H1 (cell line): ENCODE results near the gene CYB5R2. TPM values are rescaled to one million over a fixed set of nuclear protein-coding genes. Genes with fewer than 3 reads are reported as not detected.

ENCODE experiments used
- CTCF ChIA-PET: fragments of 300-600 bp; sonication (Branson Sonifier 250); formaldehyde crosslinking; loops from one replicate; lab custom pipeline; 2021; ENCODE audit not compliant: partially characterized antibody; lab: Charles Lee
- POLR2A ChIA-PET: fragments of 300-600 bp; sonication (Branson Sonifier 250); formaldehyde crosslinking; loops from one replicate; lab custom pipeline; 2021; ENCODE audit warnings: inconsistent platforms; ENCODE audit not compliant: partially characterized antibody; lab: Charles Lee
- DNase-seq, 2 experiments: peaks; one replicate each; pipeline versions ENCODE4 v3.0.0 to v3.0.0-alpha.2; 2010 to 2022; ENCODE audit warnings: low spot score in 2 of 2, low read depth in 1 of 2, mixed read lengths in 1 of 2
- FAIRE-seq: peaks from 2 replicates; lab custom pipeline; 2011; peaks lifted over from hg19 to GRCh38; lab: Jason Lieb, UNC
- H2AFZ ChIP-seq: 2 replicates; pipeline ENCODE4 v1.8.1; 2012; ENCODE audit warnings: low read length, inconsistent platforms
- H2AK5ac ChIP-seq: 2 replicates; pipeline ENCODE4 v1.6.1; 2013; ENCODE audit warnings: low read depth, low read length
- H2BK120ac ChIP-seq: replicated peaks from 2 replicates; pipeline ENCODE3; 2013; ENCODE audit warnings: low read depth, low read length, inconsistent platforms
- H2BK12ac ChIP-seq: 2 replicates; pipeline ENCODE4 v1.6.1; 2013; ENCODE audit warnings: low read depth, low read length
- H2BK15ac ChIP-seq: 2 replicates; pipeline ENCODE4 v1.6.1; 2013; ENCODE audit warnings: low read length
- H2BK20ac ChIP-seq: 2 replicates; pipeline ENCODE4 v1.6.1; 2013; ENCODE audit warnings: low read length
- H2BK5ac ChIP-seq: 2 replicates; pipeline ENCODE4 v1.6.1; 2013; ENCODE audit warnings: low read depth, low read length
- H3K14ac ChIP-seq: 2 replicates; pipeline ENCODE4 v1.6.1; 2013; ENCODE audit warnings: inconsistent platforms; ENCODE audit not compliant: insufficient read length
- H3K18ac ChIP-seq: 2 replicates; pipeline ENCODE4 v1.6.1; 2013; ENCODE audit warnings: low read length; ENCODE audit errors: extremely low read depth
- H3K23ac ChIP-seq: 2 replicates; pipeline ENCODE4 v1.6.1; 2013; ENCODE audit warnings: inconsistent platforms; ENCODE audit not compliant: insufficient read length
- H3K23me2 ChIP-seq: 2 replicates; pipeline ENCODE4 v1.6.1; 2013; ENCODE audit warnings: low read depth, low read length
- H3K27ac ChIP-seq: 2 replicates; pipeline ENCODE4 v1.6.1; 2011; ENCODE audit warnings: low read depth, low read length, inconsistent platforms
- H3K27me3 ChIP-seq, 4 experiments: replicated peaks in 1 of 4; 1 replicate in 1 of 4; 2 replicates in 3 of 4; pipeline versions ENCODE4 v1.6.1 to v1.8.1; 2011 to 2013; ENCODE audit warnings: low read length in 3 of 4, mild to moderate bottlenecking in 3 of 4, inconsistent platforms in 2 of 4, mixed read lengths in 2 of 4, moderate library complexity in 1 of 4; ENCODE audit not compliant: control insufficient read depth in 3 of 4, insufficient read depth in 3 of 4; ENCODE audit errors: extremely low read depth in 1 of 4
- H3K36me3 ChIP-seq, 4 experiments: 2 replicates each; pipeline versions ENCODE4 v1.6.1 to v1.8.1; 2011 to 2013; ENCODE audit warnings: mild to moderate bottlenecking in 4 of 4, low read length in 3 of 4, moderate library complexity in 2 of 4, control low read depth in 1 of 4, inconsistent platforms in 1 of 4; ENCODE audit not compliant: insufficient read depth in 4 of 4, control insufficient read depth in 2 of 4
- H3K4ac ChIP-seq: replicated peaks from 2 replicates; pipeline ENCODE3; 2013; ENCODE audit warnings: low read length, low read depth, mixed read lengths, inconsistent platforms; ENCODE audit not compliant: insufficient read length
- H3K4me1 ChIP-seq, 4 experiments: replicated peaks in 1 of 4; 1 replicate in 1 of 4; 2 replicates in 3 of 4; pipeline versions ENCODE4 v1.6.1 to v1.8.1; 2011 to 2013; ENCODE audit warnings: low read length in 3 of 4, inconsistent platforms in 2 of 4, mixed read lengths in 1 of 4; ENCODE audit not compliant: insufficient read depth in 4 of 4, control insufficient read depth in 3 of 4
- H3K4me2 ChIP-seq, 2 experiments: 2 replicates each; pipeline versions ENCODE4 v1.6.1 to v1.8.1; 2011 to 2013; ENCODE audit warnings: low read depth in 2 of 2, low read length in 2 of 2, control low read depth in 1 of 2, inconsistent platforms in 1 of 2, mild to moderate bottlenecking in 1 of 2; ENCODE audit not compliant: insufficient read depth in 1 of 2
- H3K4me3 ChIP-seq, 4 experiments: fragments of 200-600, 300-600 bp in 1 of 4; sonication (generic), shearing (Covaris generic), sonication (Bioruptor Twin) in 1 of 4; 2 replicates each; pipeline versions ENCODE4 v1.5.1 to v1.8.1; 2011 to 2016; ENCODE audit warnings: low read length in 4 of 4, low read depth in 3 of 4, control low read depth in 2 of 4, inconsistent platforms in 2 of 4, mild to moderate bottlenecking in 2 of 4, mixed read lengths in 1 of 4, moderate library complexity in 1 of 4; ENCODE audit not compliant: insufficient read depth in 2 of 4; ENCODE audit errors: extremely low read depth in 1 of 4
- H3K56ac ChIP-seq: replicated peaks from 2 replicates; pipeline ENCODE3; 2013; ENCODE audit warnings: low read depth, mild to moderate bottlenecking, mixed read lengths, low read length, inconsistent platforms; ENCODE audit not compliant: insufficient read length
- H3K79me1 ChIP-seq: 2 replicates; pipeline ENCODE4 v1.6.1; 2013; ENCODE audit warnings: low read depth, low read length, control low read depth
- H3K79me2 ChIP-seq, 2 experiments: 2 replicates each; pipeline versions ENCODE4 v1.6.1 to v1.8.1; 2012 to 2013; ENCODE audit warnings: low read length in 2 of 2, mild to moderate bottlenecking in 2 of 2, inconsistent platforms in 1 of 2; ENCODE audit not compliant: insufficient read depth in 2 of 2, control insufficient read depth in 1 of 2
- H3K9ac ChIP-seq, 4 experiments: replicated peaks in 1 of 4; 1 replicate in 1 of 4; 2 replicates in 3 of 4; pipeline versions ENCODE4 v1.6.1 to v1.8.1; 2011 to 2013; ENCODE audit warnings: low read depth in 3 of 4, low read length in 3 of 4, control low read depth in 2 of 4, mild to moderate bottlenecking in 2 of 4, moderate library complexity in 2 of 4, inconsistent platforms in 1 of 4; ENCODE audit errors: extremely low read depth in 1 of 4
- H3K9me3 ChIP-seq, 2 experiments: 2 replicates each; pipeline versions ENCODE4 v1.6.1 to v1.8.1; 2012 to 2013; ENCODE audit warnings: mild to moderate bottlenecking in 2 of 2, moderate library complexity in 2 of 2, control low read depth in 1 of 2, inconsistent platforms in 1 of 2, low read depth in 1 of 2, low read length in 1 of 2, mixed read lengths in 1 of 2; ENCODE audit not compliant: insufficient read depth in 2 of 2
- H4K20me1 ChIP-seq, 2 experiments: replicated peaks in 1 of 2; 2 replicates each; pipeline versions ENCODE3 to v1.8.1; 2011 to 2013; ENCODE audit warnings: inconsistent platforms in 2 of 2, low read length in 2 of 2, mild to moderate bottlenecking in 1 of 2; ENCODE audit not compliant: insufficient read depth in 2 of 2, control insufficient read depth in 1 of 2
- H4K5ac ChIP-seq: 2 replicates; pipeline ENCODE4 v1.6.1; 2013; ENCODE audit warnings: low read length, low read depth, mixed read lengths, inconsistent platforms; ENCODE audit not compliant: insufficient read length
- H4K8ac ChIP-seq: 2 replicates; pipeline ENCODE4 v1.8.0; 2013; ENCODE audit warnings: mild to moderate bottlenecking, moderate library complexity, low read length, inconsistent platforms; ENCODE audit not compliant: insufficient read depth; ENCODE audit errors: extremely low read depth
- H4K91ac ChIP-seq: replicated peaks from 2 replicates; pipeline ENCODE3; 2013; ENCODE audit warnings: low read length, mixed read lengths, inconsistent platforms; ENCODE audit not compliant: insufficient read length
- POU5F1 ChIP-seq: IDR thresholded peaks from 2 replicates; pipeline ENCODE4 v1.6.1; 2011; ENCODE audit warnings: low read depth, mild to moderate bottlenecking, low read length, moderate library complexity
- RFX5 ChIP-seq: IDR thresholded peaks from 2 replicates; pipeline ENCODE4 v1.6.1; 2011; ENCODE audit warnings: low read depth, low read length, improper control_type of control experiment, borderline replicate concordance
- SP4 ChIP-seq: IDR thresholded peaks from 2 replicates; pipeline ENCODE4 v1.6.1; 2012; ENCODE audit warnings: low read length, inconsistent platforms
- TBP ChIP-seq: IDR thresholded peaks from 2 replicates; pipeline ENCODE4 v1.6.1; 2011; ENCODE audit warnings: low read depth, low read length, improper control_type of control experiment
- ZNF274 ChIP-seq: IDR thresholded peaks from 2 replicates; pipeline ENCODE4 v1.7.0; 2012; ENCODE audit warnings: low read length, borderline replicate concordance; ENCODE audit errors: extremely low read depth
- WGBS, 2 experiments: shearing (Covaris generic) in 1 of 2; methylation state at CpG; one replicate each; pipeline versions ENCODE4 v1.1.6 to v1.1.7; 2013 to 2015; ENCODE audit warnings: low lambda C conversion rate in 2 of 2, mixed read lengths in 2 of 2, inconsistent platforms in 1 of 2, low coverage in 1 of 2, missing lambda C conversion rate in 1 of 2; ENCODE audit not compliant: insufficient replicate concordance in 2 of 2, insufficient coverage in 1 of 2, insufficient read length in 1 of 2; ENCODE audit errors: extremely low coverage in 1 of 2, missing lambda C conversion rate in 1 of 2; 5-methylcytosine and 5-hydroxymethylcytosine counted together
- polyA plus RNA-seq, 7 experiments: library from polyadenylated mRNA; depleted of rRNA in 3 of 7; stranded (reverse) in 5 of 7; unstranded in 2 of 7; fragments of >200 nt in 5 of 7; fragments of 200-250 nt in 2 of 7; gene quantifications; 1 replicate in 5 of 7; 2 replicates in 1 of 7; 4 replicates in 1 of 7; pipeline versions ENCODE4 v1.2.1 to v1.2.3, GENCODE V29; 2011 to 2013; ENCODE audit warnings: missing spikeins in 2 of 7, mixed read lengths in 2 of 7
- total RNA-seq: library from RNA; stranded (reverse); fragmentation: NEBNext Ultra II Directional; extraction: Animal tissue kit (Norgen Biotek cat#: 25700); gene quantifications from 2 replicates; pipeline ENCODE4 v1.2.1, GENCODE V29; 2021

The CYB5R2 gene
- total and polyA plus RNA-seq, 2 of the 8 experiments (the other 6 are each of a cell fraction or from before 2014, with no cell fraction given), result 53.0 to 55.9 TPM

DNA sequence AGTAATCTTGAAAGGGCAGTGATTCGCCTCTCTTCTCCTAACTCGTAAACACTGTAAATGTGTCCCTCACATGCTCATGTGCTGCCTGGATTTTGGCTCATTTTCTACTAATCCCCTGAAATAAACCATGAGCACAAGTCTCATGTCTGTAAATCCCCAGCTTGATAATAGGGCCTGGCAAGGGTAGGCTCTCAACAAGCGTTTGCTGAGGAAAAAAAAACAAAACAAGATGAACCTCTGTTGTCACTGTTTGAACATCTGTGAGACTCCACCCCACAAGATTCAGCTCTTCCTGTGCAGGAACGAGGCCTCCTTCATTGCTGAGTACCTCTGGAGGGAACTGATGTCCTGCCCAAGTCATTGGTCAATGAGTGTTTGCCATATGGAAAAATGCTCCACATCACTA lies 4.5 kb upstream of the CYB5R2 start:
- no peaks in the 10 kb centered on the region for H4K20me1 ChIP-seq
- no peak overlapping the region; the same call in 1 of the 2 replicates for H2BK5ac ChIP-seq
- peaks cover 14% of the 10 kb centered on the region; the same call in 1 of the 2 replicates for H3K23me2 ChIP-seq
- TF ChIP-seq TBP, result no peak
- TF ChIP-seq RFX5, result no peak
- no peak for TF ChIP-seq POU5F1
- no peak for TF ChIP-seq ZNF274
- TF ChIP-seq SP4, result no peak
- CTCF ChIA-PET, result interaction anchor here (0.8 to 4.4 kb wide), 11 partner anchors 9 to 235 kb away, joined by 3 to 35 read pairs (median 5); no protein-coding TSS in a partner anchor
- no peak overlapping the region for H2AFZ ChIP-seq
- no peaks in the 10 kb centered on the region for H3K79me2 ChIP-seq
- H2BK12ac ChIP-seq, result no peak overlapping the region
- H3K36me3 ChIP-seq, result no peaks in the 10 kb centered on the region
- no peaks in the 10 kb centered on the region for H3K27me3 ChIP-seq
- H4K5ac ChIP-seq, result no peak overlapping the region
- no peak overlapping the region for H3K56ac ChIP-seq
- POLR2A ChIA-PET, result no interaction called here
- no peak overlapping the region; a peak in 1 of 8 replicates for H3K4me3 ChIP-seq
- H2BK120ac ChIP-seq, result no peak overlapping the region
- no peak overlapping the region for H4K91ac ChIP-seq
- WGBS, 2 experiments, result 84% methylated on average over 4 of the region's 4 CpGs; no CpG with 5 or more reads in 1 of the 2 experiments
- no peak overlapping the region for H2BK15ac ChIP-seq
- H3K23ac ChIP-seq, result no peak overlapping the region
- H3K27ac ChIP-seq, result no peak overlapping the region
- no peak overlapping the region for H3K4ac ChIP-seq
- FAIRE-seq (no peak), DNase-seq (no peak)
- peaks cover 2 to 10% (median 5%) of the 10 kb centered on the region in 4 experiments; a peak in 5 of 7 replicates for H3K4me1 ChIP-seq
- H2BK20ac ChIP-seq, result no peak overlapping the region
- no peak overlapping the region for H4K8ac ChIP-seq
- no peak overlapping the region for H3K9ac ChIP-seq
- peaks cover under 1% of the 10 kb centered on the region; the same call in 1 of the 2 replicates for H3K79me1 ChIP-seq
- no peak overlapping the region for H3K18ac ChIP-seq
- H2AK5ac ChIP-seq, result no peak overlapping the region; the same call in 1 of the 2 replicates
- H3K4me2 ChIP-seq, result no peak overlapping the region
- H3K14ac ChIP-seq, result no peak overlapping the region
- no peaks in the 10 kb centered on the region for H3K9me3 ChIP-seq
